Suppressor macrophage treated with lipopolysaccharide for 4 hours (primary cell): ENCODE measurements around the gene ANKS1B.
A peak's percentile ranks its signal among the peaks of the same experiment; 100 is the strongest.
"Not testable (repeated sequence)": the region's sequence is repeated elsewhere in the genome, so short reads cannot be mapped to it uniquely, and the experiment has no call there.

Experiments
- DNase-seq: peaks from one replicate; pipeline ENCODE4 v3.0.0-alpha.2; 2020

ANKS1B gene

GRCh38 chr12:99859126-99859525 is 125.6 kb downstream of the ANKS1B start:
- no peak for DNase-seq

- DNase-seq = no peak
Measured at GRCh38 chr12:99852666-99853065, 132.1 kb downstream of the ANKS1B start.

GRCh38 chr12:99847936-99848335 is 136.8 kb downstream of the ANKS1B start:
- DNase-seq = no peak

- DNase-seq = no peak
Measured at GRCh38 chr12:99834710-99835109, 150.0 kb downstream of the ANKS1B start.

GRCh38 chr12:99833397-99833796 is 151.3 kb downstream of the ANKS1B start:
- no peak for DNase-seq

GRCh38 chr12:99824900-99825542 is 159.7 kb downstream of the ANKS1B start:
- no peak for DNase-seq

GRCh38 chr12:99822273-99822672 is 162.5 kb downstream of the ANKS1B start:
- no peak for DNase-seq

GRCh38 chr12:99810718-99811593 is 173.8 kb downstream of the ANKS1B start:
- no peak for DNase-seq

- no peak for DNase-seq
Measured at GRCh38 chr12:99809909-99810308, 174.8 kb downstream of the ANKS1B start.

- no peak for DNase-seq
Measured at GRCh38 chr12:99806304-99806703, 178.4 kb downstream of the ANKS1B start.

- no peak for DNase-seq
Measured at GRCh38 chr12:99804715-99805114, 180.0 kb downstream of the ANKS1B start.

- DNase-seq = no peak
Measured at GRCh38 chr12:99800605-99801004, 184.1 kb downstream of the ANKS1B start.

- not testable (repeated sequence) for DNase-seq
Measured at GRCh38 chr12:99797931-99798330, 186.8 kb downstream of the ANKS1B start.

- no peak for DNase-seq
Measured at GRCh38 chr12:99783421-99783820, 201.3 kb downstream of the ANKS1B start.

- DNase-seq = peak; percentile 9
Measured at GRCh38 chr12:99772274-99772673, 212.5 kb downstream of the ANKS1B start.

GRCh38 chr12:99771659-99772058 is 213.1 kb downstream of the ANKS1B start:
- DNase-seq = no peak

GRCh38 chr12:99769396-99769980 is 215.2 kb downstream of the ANKS1B start:
- no peak for DNase-seq

- no peak for DNase-seq
Measured at GRCh38 chr12:99768758-99769157, 216.0 kb downstream of the ANKS1B start.

- peak; percentile 12 for DNase-seq
Measured at GRCh38 chr12:99767809-99768208, 216.9 kb downstream of the ANKS1B start.

GRCh38 chr12:99766408-99766807 is 218.3 kb downstream of the ANKS1B start:
- no peak for DNase-seq

GRCh38 chr12:99765469-99766114 is 219.1 kb downstream of the ANKS1B start:
- DNase-seq = no peak

GRCh38 chr12:99759444-99759843 is 225.3 kb downstream of the ANKS1B start:
- no peak for DNase-seq

- no peak for DNase-seq
Measured at GRCh38 chr12:99758997-99759396, 225.7 kb downstream of the ANKS1B start.
